ENCODE measurements around the gene APOL4.
A peak's percentile ranks its signal among the peaks of the same experiment; 100 is the strongest.

The APOL4 gene

DNA sequence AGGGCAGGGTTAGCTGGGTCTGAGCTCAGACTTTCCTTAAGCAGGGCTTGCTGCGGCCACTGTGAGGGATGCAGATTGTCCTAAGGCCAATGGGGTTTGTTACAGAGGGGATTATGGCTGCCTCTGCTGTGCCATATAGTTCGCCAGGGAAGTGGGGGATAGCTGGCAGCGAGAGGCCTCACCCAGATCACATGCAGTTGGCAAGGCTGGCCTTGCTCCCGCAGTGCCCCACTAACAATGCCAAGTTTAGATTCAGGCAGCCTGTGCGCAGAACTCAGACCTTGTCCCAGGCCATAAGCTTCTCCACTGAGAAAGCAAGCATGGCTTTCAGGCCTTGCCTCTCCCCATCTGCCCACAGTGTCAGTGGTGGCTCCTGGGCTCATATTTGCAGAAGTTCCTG lies 42.4 kb upstream of the APOL4 start:
- H3K27ac ChIP-seq = no peak overlapping the region
- TF ChIP-seq, protein P1, sequence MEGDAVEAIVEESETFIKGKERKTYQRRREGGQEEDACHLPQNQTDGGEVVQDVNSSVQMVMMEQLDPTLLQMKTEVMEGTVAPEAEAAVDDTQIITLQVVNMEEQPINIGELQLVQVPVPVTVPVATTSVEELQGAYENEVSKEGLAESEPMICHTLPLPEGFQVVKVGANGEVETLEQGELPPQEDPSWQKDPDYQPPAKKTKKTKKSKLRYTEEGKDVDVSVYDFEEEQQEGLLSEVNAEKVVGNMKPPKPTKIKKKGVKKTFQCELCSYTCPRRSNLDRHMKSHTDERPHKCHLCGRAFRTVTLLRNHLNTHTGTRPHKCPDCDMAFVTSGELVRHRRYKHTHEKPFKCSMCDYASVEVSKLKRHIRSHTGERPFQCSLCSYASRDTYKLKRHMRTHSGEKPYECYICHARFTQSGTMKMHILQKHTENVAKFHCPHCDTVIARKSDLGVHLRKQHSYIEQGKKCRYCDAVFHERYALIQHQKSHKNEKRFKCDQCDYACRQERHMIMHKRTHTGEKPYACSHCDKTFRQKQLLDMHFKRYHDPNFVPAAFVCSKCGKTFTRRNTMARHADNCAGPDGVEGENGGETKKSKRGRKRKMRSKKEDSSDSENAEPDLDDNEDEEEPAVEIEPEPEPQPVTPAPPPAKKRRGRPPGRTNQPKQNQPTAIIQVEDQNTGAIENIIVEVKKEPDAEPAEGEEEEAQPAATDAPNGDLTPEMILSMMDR (conservative IDR thresholded peaks at IDR 0.05) = no peak
- no peak for TF ChIP-seq ZFX (IDR thresholded peaks at IDR 0.05)

DNA sequence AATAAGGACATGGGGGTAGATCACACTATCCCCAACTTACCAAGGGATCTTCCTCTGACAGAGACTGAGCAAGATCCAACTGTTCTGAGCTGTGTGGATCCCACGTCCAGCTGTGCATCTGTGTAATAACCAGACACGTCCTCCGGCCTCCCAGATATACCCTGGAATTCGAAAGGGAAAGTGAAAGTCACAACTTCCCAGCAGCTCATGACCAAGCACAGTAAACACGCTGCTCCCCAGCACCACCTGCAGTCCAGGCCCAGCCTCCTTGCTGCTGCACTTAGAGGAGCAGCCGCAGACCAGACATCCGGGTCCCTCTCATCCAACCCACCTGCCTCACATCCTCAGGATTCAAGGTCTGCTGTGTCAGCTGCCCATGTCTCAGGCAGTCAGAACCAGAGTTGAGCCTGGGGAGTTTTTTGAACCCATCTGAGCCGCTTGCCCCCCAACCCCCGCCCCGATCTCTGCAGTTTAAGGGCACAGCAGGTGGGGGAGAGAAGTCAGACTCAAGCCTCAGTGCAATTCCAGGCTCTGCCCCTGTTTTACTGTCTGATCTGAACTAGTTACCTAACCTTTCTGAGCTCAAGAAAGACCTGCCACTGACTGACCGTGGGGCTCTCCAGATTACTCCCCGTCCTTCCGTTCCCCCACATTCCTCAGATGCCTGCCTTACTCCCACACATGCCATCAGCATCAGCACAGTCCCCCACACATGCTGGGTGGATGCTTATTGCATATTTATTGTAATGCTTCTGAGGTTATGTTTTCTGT lies 38.0 kb upstream of the APOL4 start, which contains the start of gene APOL2:
Gene APOL2, minus strand, starts transcription at position 127 of the 771 bp plus-strand sequence. CDS start 6,365 bp downstream, outside the sequence.
- peak within 1 kb of the TSS; percentile 77 for H3K27ac ChIP-seq
- no peak for TF ChIP-seq ZFX (IDR thresholded peaks at IDR 0.05)
- TF ChIP-seq, protein P1 (conservative IDR thresholded peaks at IDR 0.05) = peak; percentile 85

DNA sequence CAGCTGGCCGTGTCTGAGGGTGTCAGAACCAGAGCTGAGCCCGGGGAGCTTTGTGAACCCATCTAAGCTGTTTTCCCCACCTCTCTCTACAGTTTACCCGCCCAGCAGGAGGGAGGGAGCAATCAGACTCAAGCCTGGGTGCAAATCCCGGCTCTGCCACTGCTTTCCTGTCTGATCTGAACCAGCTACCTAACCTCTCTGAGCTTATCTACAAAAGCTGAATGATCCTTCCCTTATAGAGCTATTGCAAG lies 37.5 kb upstream of the APOL4 start:
- TF ChIP-seq ZFX (IDR thresholded peaks at IDR 0.05) = no peak
- TF ChIP-seq, protein P1 (conservative IDR thresholded peaks at IDR 0.05) = no peak
- H3K27ac ChIP-seq = peak overlapping the region; percentile 77

DNA sequence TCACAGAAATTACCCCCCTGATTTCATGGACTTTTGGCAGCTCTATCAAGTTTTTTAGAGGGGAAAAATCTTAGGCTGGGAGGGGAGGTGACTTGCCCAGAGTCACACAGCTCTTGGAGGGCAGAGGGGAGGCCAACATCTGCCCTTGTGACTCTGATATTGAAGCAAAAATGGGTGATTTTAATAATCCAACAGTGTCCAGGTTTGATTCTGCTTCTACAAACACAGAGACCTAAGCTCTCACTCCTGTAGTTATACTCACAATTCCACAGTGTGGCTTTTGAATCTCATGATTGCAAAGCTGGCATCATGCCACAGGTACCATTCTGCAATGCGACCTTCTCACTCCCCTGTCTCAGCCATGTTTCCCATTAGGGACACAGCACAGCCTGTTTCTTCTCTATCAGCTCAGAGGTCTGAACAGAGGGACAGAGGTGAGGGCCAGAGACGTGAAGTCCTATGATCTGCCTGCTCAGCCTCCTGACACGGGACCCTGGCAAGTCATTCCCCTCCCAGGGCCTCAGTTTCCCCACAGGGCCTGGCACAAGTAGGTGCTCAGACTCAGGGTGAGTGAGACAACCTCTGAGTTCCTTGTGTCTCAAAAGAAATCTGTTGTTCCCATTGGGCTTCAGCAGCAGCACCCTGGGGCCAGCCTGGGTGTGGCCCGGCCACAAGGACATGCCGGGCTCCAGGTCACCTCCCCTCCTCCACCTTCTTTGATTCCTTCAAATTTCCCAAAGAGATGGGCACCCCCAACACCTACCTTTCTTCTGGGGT lies 37.0 kb upstream of the APOL4 start:
- TF ChIP-seq, protein P1 (conservative IDR thresholded peaks at IDR 0.05) = no peak
- TF ChIP-seq ZFX (IDR thresholded peaks at IDR 0.05) = no peak
- H3K27ac ChIP-seq = peak overlapping the region; percentile 77

DNA sequence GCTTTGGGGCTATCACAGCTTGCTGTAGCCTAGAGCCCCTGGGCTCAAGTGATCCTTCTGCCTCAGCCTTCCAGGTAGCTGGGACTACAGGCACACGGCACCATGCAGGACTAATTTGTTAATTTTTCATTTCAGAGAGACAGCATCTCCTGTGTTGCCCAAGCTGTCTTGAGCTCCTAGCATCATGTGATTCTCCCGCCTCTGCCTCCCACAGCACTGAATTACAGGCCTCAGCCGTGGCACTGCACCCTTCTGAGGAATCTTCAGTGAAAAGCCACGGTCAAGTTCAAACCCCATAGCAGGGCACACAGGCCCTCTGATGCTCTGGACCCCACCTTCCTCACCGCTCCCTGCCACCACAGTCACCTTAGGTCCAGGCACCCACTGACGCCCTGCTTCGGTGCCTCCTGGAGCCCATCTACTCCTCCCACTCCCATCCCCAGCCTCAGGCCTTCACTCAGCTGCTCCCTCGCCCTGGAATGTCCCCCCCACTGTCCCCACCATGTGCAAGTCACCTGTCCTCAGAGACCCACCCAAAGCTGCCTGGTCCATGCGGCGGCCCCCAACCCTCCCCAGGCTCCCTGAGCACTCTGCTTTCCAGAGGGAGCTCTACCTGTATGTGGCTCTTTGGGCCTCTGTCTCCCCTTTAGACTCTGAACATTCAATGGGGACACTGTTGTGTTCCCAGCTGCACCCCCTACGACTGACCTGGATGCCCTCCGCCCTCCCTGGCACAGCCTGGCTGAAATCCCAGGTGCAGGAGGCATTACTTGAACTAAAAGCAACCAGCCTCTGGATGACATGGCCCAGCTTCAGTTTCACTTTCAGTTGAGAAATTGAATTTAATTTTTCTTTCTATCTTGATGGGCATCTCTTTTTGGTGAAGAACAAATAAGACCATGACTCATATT lies 36.1 kb upstream of the APOL4 start:
- H3K27ac ChIP-seq = peak overlapping the region; percentile 77; the same call in 1 of the 2 replicates
- no peak for TF ChIP-seq ZFX (IDR thresholded peaks at IDR 0.05)
- TF ChIP-seq, protein P1 (conservative IDR thresholded peaks at IDR 0.05) = no peak

DNA sequence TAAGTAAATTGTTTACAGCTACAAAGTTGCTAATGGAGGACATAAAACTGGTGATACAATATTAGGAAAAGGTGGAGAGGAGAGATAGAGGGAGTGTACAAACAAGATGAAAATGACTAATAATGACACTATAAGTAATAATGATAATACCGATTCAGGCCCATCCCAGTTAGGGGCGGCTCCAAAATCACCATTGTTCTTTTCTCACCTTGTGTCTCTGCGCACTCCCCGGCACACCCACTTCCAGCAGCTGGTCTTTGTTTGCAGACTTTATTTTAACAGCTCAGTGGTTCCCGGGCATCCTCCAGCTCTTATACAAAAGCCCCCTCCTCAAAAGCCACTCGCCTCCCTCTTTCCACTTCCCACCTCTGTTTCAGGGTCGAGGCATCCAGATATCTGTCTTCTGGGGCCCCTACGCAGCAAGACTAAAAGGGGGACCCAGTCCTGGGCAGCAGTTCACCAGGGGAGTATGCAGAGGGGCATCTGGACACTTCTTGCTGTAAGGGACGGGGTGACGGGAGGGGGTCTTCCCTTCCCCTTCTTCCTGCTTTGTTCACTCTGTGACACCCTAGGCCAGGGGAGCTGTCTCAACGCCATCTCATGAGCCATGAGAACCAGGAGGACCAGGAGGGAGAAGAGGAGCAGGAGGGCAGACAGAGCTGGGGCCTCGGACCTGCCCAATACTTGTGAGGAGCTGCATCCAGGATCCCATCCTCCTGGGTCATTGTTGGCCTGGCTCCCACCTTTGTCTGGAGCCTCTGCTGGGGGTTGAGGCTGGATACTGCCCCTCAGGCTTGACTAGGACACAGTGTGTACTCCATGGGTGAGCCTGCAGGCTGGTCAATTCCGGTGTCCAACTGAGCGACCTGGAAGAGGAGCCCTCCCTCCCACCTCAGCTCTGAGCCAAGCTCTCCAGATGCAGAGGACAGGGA lies 35.0 kb upstream of the APOL4 start:
- no peak for TF ChIP-seq ZFX (IDR thresholded peaks at IDR 0.05)
- TF ChIP-seq, protein P1 (conservative IDR thresholded peaks at IDR 0.05) = no peak
- H3K27ac ChIP-seq = no peak overlapping the region

Measured in C4-2B (cell line).